AG10803 (cell line): ENCODE results near the gene PHACTR1.

Source experiments
- DNase-seq: peaks from one replicate; pipeline ENCODE4 v3.0.0; 2010; ENCODE audit warnings: low read depth
- H3K4me3 ChIP-seq: 2 replicates; pipeline ENCODE4 v1.5.1; 2011; ENCODE audit warnings: mild to moderate bottlenecking, low read length, control low read depth
- CTCF ChIP-seq: conservative IDR thresholded peaks from 2 replicates; pipeline ENCODE4 v1.5.1; 2011; ENCODE audit warnings: mild to moderate bottlenecking, low read length, control low read depth, inconsistent platforms

Gene PHACTR1

DNA sequence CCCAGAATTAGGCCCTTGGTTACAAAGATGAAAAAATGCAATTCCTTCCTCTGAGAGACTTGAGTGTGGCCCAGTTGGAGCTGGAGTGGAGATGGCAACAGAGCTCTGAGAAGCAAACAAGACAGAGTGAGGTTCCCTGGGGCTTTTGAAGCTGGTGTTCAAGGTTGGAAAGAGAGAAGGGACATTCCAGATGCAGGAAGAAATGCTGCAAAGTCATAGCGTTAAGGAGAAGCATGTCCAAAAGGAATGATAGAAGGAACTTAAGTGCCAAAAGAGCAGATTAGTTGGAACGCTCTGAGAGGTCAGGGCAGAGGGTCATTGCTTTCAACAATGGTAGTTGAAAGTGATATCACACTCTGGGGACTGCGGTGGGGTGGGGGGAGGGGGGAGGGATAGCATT is 360.0 kb downstream of the PHACTR1 start:
- TF ChIP-seq CTCF: no peak
- no peak for DNase-seq
- no peak overlapping the region for H3K4me3 ChIP-seq

DNA sequence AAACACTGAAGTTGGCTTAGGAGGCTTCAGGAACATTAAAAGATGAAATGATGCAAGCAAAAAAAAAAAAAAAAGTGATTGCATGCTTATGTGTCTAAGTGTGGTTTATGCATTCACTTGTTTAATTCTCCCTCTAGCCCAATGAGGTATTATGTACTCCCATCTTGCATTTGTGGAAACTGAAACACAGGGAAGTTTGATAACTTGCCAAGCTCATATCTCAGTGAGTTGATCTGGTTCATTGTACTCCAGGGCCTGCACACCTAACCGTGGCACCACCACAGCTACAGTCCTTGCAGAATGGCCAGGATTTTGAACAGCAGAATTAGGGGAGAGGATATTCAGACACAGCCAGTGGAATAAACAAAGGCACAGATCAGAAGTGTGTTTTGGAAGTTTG is 360.6 kb downstream of the PHACTR1 start:
- no peak for TF ChIP-seq CTCF
- no peak for DNase-seq
- H3K4me3 ChIP-seq: no peak overlapping the region

- H3K4me3 ChIP-seq: no peak overlapping the region
- TF ChIP-seq CTCF: no peak
- no peak for DNase-seq
Observed at GRCh38 chr6:13079096-13079723, 362.6 kb downstream of the PHACTR1 start.

- no peak overlapping the region for H3K4me3 ChIP-seq
- no peak for DNase-seq
- TF ChIP-seq CTCF: no peak
Observed at GRCh38 chr6:13080462-13081188, 364.1 kb downstream of the PHACTR1 start.

- no peak for TF ChIP-seq CTCF
- no peak overlapping the region for H3K4me3 ChIP-seq
- no peak for DNase-seq
Observed at GRCh38 chr6:13081189-13081563, 364.6 kb downstream of the PHACTR1 start.

GRCh38 chr6:13089296-13089994 is 372.9 kb downstream of the PHACTR1 start:
- H3K4me3 ChIP-seq: no peak overlapping the region
- TF ChIP-seq CTCF: no peak
- peak; percentile 35 for DNase-seq
